Measurements from ENCODE around the gene RYR2.
"Not testable (repeated sequence)": the region's sequence is repeated elsewhere in the genome, so short reads cannot be mapped to it uniquely, and the experiment has no call there.

The RYR2 gene

DNA sequence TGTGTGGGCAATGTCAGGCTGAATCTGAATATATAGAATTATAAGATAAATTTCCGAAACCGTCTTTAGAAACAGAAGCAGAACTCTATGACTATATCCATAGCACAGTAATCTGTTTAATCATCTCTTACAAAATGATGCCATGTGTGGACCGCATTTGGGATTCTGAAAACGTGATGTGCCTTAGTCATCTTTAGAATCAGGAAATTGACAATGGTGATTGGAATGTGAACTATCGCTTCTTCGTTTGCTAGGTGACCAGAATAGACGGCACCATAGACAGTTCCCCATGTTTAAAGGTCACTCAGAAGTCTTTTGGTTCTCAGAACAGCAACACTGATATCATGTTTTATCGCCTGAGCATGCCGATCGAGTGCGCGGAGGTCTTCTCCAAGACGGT lies 548.4 kb downstream of the RYR2 start:
- no peak for DNase-seq

- no peak for DNase-seq
Measured at GRCh38 chr1:237591353-237591752, 549.4 kb downstream of the RYR2 start.

GRCh38 chr1:237603036-237603568 lies 561.1 kb downstream of the RYR2 start:
- not testable (repeated sequence) for DNase-seq

DNA sequence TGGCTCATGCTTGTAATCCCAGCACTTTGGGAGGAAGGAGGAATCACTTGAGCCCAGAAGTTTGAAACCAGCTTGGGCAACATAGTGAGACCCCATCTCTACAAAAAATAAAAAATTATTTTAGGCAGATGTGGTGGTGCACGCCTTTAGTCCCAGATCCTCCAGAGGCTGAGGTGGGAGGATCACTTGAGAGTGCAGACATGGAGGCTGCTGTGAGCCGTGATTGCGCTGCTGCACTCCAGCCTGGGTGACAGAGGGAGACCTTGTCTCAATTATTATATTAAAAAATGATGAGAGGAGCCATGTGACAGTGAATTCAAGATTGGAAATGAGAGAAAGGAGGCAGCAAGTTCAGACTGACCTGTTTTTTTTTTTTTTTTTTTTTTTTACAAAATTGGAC lies 566.4 kb downstream of the RYR2 start:
- DNase-seq, result no peak

DNA sequence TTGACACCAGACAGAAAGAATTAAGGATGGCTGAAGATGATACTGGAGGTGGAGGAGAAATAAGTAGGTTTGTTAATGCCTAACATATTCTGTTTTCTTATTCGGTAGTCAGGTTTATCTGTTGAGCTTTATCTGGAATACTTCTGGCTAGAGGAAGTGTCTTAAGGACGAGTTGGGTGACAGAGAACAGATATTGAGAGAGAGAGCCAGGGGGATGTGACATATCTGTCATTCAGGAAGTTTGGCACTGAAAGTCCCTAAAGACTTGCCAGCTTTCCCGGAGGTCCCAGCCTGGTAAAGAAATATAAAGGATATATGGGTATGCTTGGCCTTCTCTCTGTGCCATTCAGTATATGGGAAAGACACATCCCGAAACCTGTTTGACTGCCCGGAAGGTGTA lies 568.2 kb downstream of the RYR2 start:
- no peak for DNase-seq

DNA sequence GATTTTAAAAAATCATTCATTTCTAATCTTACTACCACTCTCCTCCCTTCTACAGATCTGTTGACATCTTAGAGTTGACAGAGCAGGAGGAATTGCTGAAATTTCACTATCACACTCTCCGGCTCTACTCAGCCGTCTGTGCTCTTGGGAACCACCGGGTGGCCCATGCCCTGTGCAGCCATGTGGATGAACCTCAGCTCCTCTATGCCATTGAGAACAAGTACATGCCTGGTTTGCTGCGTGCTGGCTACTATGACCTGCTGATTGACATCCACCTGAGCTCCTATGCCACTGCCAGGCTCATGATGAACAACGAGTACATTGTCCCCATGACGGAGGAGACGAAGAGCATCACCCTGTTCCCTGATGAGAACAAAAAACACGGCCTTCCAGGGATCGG lies 572.0 kb downstream of the RYR2 start:
- no peak for DNase-seq

DNA sequence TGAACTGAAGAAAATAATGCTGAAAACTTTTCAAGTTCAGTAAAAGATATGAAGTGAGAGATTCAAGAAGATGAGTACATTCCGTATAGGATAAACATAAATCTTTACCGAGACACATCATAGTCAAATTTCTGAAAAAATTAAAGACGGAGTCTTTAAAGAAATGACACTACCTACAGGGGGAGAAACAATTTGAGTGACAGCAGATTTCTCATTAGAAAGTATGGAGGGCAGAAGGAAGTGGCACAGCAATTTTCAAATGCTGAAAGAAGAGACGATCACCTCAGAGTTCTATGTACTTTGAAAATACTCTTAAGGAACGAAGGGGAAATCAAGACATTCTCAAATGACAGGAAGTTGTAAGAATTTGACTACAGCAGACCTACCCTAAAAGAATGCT lies 577.6 kb downstream of the RYR2 start:
- no peak for DNase-seq

DNA sequence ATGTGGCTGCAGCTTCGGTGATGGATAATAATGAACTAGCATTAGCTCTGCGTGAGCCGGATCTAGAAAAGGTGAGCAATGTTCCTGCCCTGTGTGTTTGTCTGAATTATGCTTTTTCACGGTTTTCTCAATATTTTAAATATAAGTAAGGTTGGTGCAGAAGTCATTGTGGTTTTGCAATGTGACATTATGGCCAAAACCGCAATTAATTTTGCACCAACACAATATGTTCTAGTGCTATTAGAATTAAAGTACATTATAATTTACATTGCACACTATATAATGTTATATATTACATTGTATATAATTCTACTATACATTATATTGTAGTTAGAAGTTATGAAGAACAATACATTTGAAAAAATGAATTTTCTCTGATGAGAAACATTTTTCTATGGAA lies 592.9 kb downstream of the RYR2 start:
- DNase-seq, result no peak

GRCh38 chr1:237638555-237638954 lies 596.6 kb downstream of the RYR2 start:
- DNase-seq, result no peak

GRCh38 chr1:237640011-237640671 lies 598.2 kb downstream of the RYR2 start:
- no peak for DNase-seq

- DNase-seq, result no peak
Measured at GRCh38 chr1:237640966-237641365, 599.0 kb downstream of the RYR2 start.

DNA sequence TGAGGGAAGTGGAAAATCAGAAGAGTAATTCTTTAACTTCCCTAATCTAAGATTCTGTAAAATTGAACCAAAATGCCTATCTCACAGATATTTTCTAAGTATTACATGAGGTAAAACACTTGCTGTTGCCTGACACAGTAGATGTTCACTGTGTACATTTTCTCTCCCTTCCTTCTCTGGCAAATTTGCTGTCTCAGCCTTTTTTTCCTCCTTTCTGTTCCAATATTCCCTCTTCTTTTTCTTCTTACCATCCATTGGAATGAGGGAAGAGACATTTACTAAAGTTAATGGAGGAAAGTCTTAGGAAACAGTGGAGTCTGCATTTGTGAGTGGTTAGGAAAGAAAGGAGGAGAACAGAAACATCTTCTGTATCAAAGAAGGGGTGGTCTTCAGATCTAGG lies 608.8 kb downstream of the RYR2 start:
- DNase-seq, result no peak

DNA sequence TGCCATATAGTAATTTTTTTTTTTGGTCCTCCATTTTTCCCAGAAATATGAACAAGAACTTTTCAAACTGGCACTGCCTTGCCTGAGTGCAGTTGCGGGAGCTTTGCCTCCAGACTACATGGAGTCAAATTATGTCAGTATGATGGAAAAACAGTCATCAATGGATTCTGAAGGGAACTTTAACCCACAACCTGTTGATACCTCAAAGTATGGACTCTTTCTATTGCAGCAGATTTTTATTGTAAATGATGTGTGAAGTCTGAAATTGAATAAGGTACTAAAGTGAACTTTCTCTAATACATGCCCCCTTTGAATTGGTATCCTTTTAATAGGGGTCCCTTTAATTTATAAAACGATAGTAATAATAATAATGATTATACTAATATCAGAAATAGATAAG lies 613.8 kb downstream of the RYR2 start:
- no peak for DNase-seq

DNA sequence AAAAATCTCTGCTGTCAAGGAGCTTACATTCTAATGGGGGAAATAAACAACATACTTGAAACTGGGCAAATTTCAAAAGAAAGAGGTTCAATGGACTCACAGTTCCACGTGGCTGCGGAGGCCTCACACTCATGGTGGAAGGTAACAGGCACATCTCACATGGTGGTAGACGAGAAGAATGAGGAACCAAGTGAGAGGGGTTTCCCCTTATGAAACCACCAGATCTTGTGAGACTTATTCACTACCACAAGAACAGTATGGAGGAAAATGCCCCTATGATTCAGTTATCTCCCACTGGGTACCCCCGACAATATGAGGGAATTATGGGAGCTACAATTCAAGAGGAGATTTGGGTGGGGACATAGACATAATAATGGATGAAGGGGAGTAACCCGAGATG lies 622.4 kb downstream of the RYR2 start:
- DNase-seq, result no peak

GRCh38 chr1:237670302-237670701 lies 628.3 kb downstream of the RYR2 start:
- DNase-seq, result no peak

GRCh38 chr1:237671262-237671661 lies 629.3 kb downstream of the RYR2 start:
- no peak for DNase-seq

DNA sequence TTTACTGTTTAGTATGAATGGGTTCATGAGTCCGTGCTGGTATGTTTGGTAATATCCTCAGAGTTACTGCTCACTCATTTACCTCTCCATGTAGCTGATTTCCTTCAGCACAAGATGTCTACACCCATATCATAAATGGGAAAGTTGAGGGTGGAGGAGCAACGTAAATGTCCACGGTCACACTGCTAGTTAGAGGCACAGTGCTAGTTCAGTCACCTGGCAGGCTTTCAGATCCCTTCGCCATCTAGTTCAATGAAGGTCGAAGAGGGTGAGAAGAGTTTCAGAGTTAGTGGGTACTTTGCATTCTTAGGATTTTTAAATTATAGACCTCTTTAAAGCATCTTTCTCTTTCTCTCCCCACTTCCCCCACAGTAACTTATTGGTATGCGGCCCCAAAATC lies 630.0 kb downstream of the RYR2 start:
- DNase-seq, result no peak

- no peak for DNase-seq
Measured at GRCh38 chr1:237672748-237673147, 630.8 kb downstream of the RYR2 start.

- no peak for DNase-seq
Measured at GRCh38 chr1:237673631-237674030, 631.6 kb downstream of the RYR2 start.

DNA sequence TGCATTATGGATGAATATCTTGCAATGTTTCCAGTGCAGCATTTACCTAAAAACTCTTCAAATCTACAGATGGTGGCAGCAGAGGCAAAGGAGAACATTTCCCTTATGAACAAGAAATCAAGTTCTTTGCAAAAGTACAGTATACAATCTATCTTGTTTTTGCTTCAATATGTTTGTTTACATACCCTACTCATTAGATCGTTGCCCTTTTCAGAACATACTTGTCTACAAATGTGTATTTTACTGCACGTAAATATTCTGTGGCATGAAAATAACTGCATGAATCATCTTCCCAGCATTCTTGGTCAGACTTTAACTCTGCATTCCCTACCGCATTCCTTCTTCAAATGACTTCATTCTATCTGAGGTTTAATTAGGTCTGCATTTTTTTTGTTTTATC lies 636.0 kb downstream of the RYR2 start:
- no peak for DNase-seq

DNA sequence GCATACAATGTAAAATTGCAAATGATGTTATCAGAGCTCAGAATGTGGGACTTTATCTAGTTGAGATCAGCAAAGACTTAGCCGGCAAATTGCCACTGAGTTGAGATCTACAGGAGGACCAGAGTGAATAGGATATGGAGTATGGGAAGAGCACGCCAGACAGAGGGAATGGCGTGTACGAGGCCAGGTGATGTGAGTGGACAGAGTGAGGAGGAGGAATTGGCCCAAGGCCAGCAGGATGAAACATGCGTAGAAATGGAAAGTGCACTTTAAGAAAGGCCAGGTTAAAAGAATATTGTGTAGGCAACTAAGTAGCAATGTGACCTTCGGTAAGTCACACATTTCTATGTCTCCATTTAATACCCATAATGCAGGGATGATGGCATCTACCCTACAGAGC lies 637.7 kb downstream of the RYR2 start:
- no peak for DNase-seq

DNA sequence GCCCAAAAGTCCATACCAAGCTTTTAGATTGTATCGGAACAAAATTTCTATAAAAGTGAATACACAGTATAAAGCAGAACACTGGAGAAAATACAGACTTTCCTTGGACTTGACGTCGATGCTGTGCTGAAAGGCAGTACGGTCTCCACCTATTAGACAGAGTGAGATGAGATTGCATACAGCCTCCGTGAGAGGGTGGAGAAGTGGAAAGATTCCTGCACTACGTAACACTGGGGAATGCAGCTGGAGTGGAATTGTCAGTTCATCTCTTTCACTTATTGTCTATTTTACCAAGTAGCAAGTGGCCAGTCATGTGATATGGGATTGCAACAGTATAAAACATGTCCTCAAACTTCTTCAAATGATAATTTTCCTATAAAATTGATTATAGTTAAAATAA lies 639.2 kb downstream of the RYR2 start:
- DNase-seq, result no peak

GRCh38 chr1:237684236-237684635 lies 642.3 kb downstream of the RYR2 start:
- no peak for DNase-seq

GRCh38 chr1:237685551-237685950 lies 643.6 kb downstream of the RYR2 start:
- DNase-seq, result no peak

DNA sequence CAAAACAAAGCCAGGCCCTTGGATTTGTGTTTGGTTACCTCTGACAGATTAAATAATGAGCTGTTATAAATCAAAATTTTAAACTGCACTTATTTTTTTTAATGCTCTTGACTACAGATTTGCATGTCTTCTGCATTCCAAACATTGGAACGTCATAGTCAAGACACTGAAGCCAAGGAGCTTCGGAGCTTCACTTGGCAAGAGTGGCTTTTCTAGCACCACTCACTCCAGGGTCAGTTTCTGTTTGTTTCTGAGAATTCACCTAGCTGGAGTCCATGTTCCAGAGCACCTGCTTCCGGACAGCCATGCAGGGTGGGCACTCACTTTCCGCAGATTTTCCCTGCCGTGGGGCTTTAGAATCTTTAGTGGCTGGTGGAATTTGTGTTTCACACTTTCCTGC lies 645.8 kb downstream of the RYR2 start:
- DNase-seq, result no peak

Measured in NCI-H187 treated with DMSO at 0.1 percent for 48 hours (cell line).